ENCODE measurements around the gene SPINT2. TPM values are rescaled to one million over a fixed set of nuclear protein-coding genes. Genes with fewer than 3 reads are reported as not detected.
A peak's percentile ranks its signal among the peaks of the same experiment; 100 is the strongest.

The SPINT2 gene
- total RNA-seq, result 1.6 TPM

GRCh38 chr19:38264486-38265212 is at the start of gene SPINT2:
Gene SPINT2, plus strand, starts transcription at chr19:38264573. Its CDS starts 320 bp downstream, at chr19:38264893.
- H3K27ac ChIP-seq (ENCODE audit: low read depth, low read length), result no peak within 1 kb of the TSS
- H3K9ac ChIP-seq (ENCODE audit: low read depth in 1 of 3, low read length in 3 of 3), result peak within 1 kb of the TSS in 1 of 3 donors; percentile 40
- peaks cover 15 to 22% (median 19%) of the 10 kb centered on the region in 3 donors for H3K27me3 ChIP-seq (ENCODE audit: control insufficient read depth in 3 of 3, insufficient read depth in 3 of 3, low read length in 3 of 3)
- no peaks in the 10 kb centered on the region for H3K9me3 ChIP-seq (ENCODE audit: control insufficient read depth in 3 of 3, low read length in 3 of 3)
- H3K4me1 ChIP-seq (ENCODE audit: control insufficient read depth in 3 of 3, insufficient read depth in 3 of 3, low read length in 3 of 3), result peaks cover 0 to 10% (median 10%) of the 10 kb centered on the region in 3 donors
- H3K36me3 ChIP-seq (ENCODE audit: control insufficient read depth in 3 of 3, insufficient read depth in 3 of 3, low read length in 3 of 3), result no peaks in the 10 kb centered on the region
- H3K4me3 ChIP-seq (ENCODE audit: low read length in 3 of 3), result peak within 1 kb of the TSS; percentile 43 to 65 (median 58)

GRCh38 chr19:38216785-38217641 is 47.4 kb upstream of the SPINT2 start:
- Histone ChIP-seq H3K27ac (ENCODE audit: low read depth, low read length) (no peak overlapping the region), H3K4me3 (ENCODE audit: low read length in 3 of 3) (no peak overlapping the region), H3K9me3 (ENCODE audit: control insufficient read depth in 3 of 3, low read length in 3 of 3) (no peaks in the 10 kb centered on the region), H3K36me3 (ENCODE audit: control insufficient read depth in 3 of 3, insufficient read depth in 3 of 3, low read length in 3 of 3) (no peaks in the 10 kb centered on the region), H3K27me3 (ENCODE audit: control insufficient read depth in 3 of 3, insufficient read depth in 3 of 3, low read length in 3 of 3) (peaks cover 5 to 34% (median 20%) of the 10 kb centered on the region in 3 donors), H3K9ac (ENCODE audit: low read depth in 1 of 3, low read length in 3 of 3) (no peak overlapping the region), H3K4me1 (ENCODE audit: control insufficient read depth in 3 of 3, insufficient read depth in 3 of 3, low read length in 3 of 3) (no peaks in the 10 kb centered on the region)

- Histone ChIP-seq H3K9me3 (ENCODE audit: control insufficient read depth in 3 of 3, low read length in 3 of 3) (no peaks in the 10 kb centered on the region), H3K9ac (ENCODE audit: low read depth in 1 of 3, low read length in 3 of 3) (no peak overlapping the region), H3K27ac (ENCODE audit: low read depth, low read length) (no peak overlapping the region), H3K27me3 (ENCODE audit: control insufficient read depth in 3 of 3, insufficient read depth in 3 of 3, low read length in 3 of 3) (peaks cover 8 to 45% (median 28%) of the 10 kb centered on the region in 3 donors), H3K4me3 (ENCODE audit: low read length in 3 of 3) (no peak overlapping the region), H3K4me1 (ENCODE audit: control insufficient read depth in 3 of 3, insufficient read depth in 3 of 3, low read length in 3 of 3) (no peaks in the 10 kb centered on the region), H3K36me3 (ENCODE audit: control insufficient read depth in 3 of 3, insufficient read depth in 3 of 3, low read length in 3 of 3) (no peaks in the 10 kb centered on the region)
These were observed 46.2 kb upstream of the SPINT2 start for GRCh38 chr19:38218204-38218603.

- H3K27ac ChIP-seq (ENCODE audit: low read depth, low read length), result no peak overlapping the region
- no peaks in the 10 kb centered on the region for H3K9me3 ChIP-seq (ENCODE audit: control insufficient read depth in 3 of 3, low read length in 3 of 3)
- H3K36me3 ChIP-seq (ENCODE audit: control insufficient read depth in 3 of 3, insufficient read depth in 3 of 3, low read length in 3 of 3), result no peaks in the 10 kb centered on the region
- peaks cover 0 to 5% (median 0%) of the 10 kb centered on the region in 3 donors for H3K4me1 ChIP-seq (ENCODE audit: control insufficient read depth in 3 of 3, insufficient read depth in 3 of 3, low read length in 3 of 3)
- no peak overlapping the region for H3K9ac ChIP-seq (ENCODE audit: low read depth in 1 of 3, low read length in 3 of 3)
- H3K4me3 ChIP-seq (ENCODE audit: low read length in 3 of 3), result no peak overlapping the region
- peaks cover 10 to 43% (median 30%) of the 10 kb centered on the region in 3 donors for H3K27me3 ChIP-seq (ENCODE audit: control insufficient read depth in 3 of 3, insufficient read depth in 3 of 3, low read length in 3 of 3)
These were observed 45.2 kb upstream of the SPINT2 start for GRCh38 chr19:38219221-38219620.

- Histone ChIP-seq H3K27me3 (ENCODE audit: control insufficient read depth in 3 of 3, insufficient read depth in 3 of 3, low read length in 3 of 3) (peaks cover 12 to 43% (median 43%) of the 10 kb centered on the region in 3 donors), H3K4me1 (ENCODE audit: control insufficient read depth in 3 of 3, insufficient read depth in 3 of 3, low read length in 3 of 3) (peaks cover 0 to 7% (median 0%) of the 10 kb centered on the region in 3 donors), H3K36me3 (ENCODE audit: control insufficient read depth in 3 of 3, insufficient read depth in 3 of 3, low read length in 3 of 3) (no peaks in the 10 kb centered on the region), H3K4me3 (ENCODE audit: low read length in 3 of 3) (no peak overlapping the region), H3K27ac (ENCODE audit: low read depth, low read length) (no peak overlapping the region), H3K9me3 (ENCODE audit: control insufficient read depth in 3 of 3, low read length in 3 of 3) (no peaks in the 10 kb centered on the region), H3K9ac (ENCODE audit: low read depth in 1 of 3, low read length in 3 of 3) (no peak overlapping the region)
These were observed 43.0 kb upstream of the SPINT2 start for GRCh38 chr19:38221421-38221820.

- Histone ChIP-seq H3K9ac (ENCODE audit: low read depth in 1 of 3, low read length in 3 of 3) (no peak overlapping the region), H3K27me3 (ENCODE audit: control insufficient read depth in 3 of 3, insufficient read depth in 3 of 3, low read length in 3 of 3) (peaks cover 15 to 48% (median 44%) of the 10 kb centered on the region in 3 donors), H3K27ac (ENCODE audit: low read depth, low read length) (no peak overlapping the region), H3K9me3 (ENCODE audit: control insufficient read depth in 3 of 3, low read length in 3 of 3) (no peaks in the 10 kb centered on the region), H3K36me3 (ENCODE audit: control insufficient read depth in 3 of 3, insufficient read depth in 3 of 3, low read length in 3 of 3) (no peaks in the 10 kb centered on the region), H3K4me1 (ENCODE audit: control insufficient read depth in 3 of 3, insufficient read depth in 3 of 3, low read length in 3 of 3) (peaks cover 0 to 7% (median 0%) of the 10 kb centered on the region in 3 donors), H3K4me3 (ENCODE audit: low read length in 3 of 3) (no peak overlapping the region)
These were observed 42.2 kb upstream of the SPINT2 start for GRCh38 chr19:38221919-38222830.

GRCh38 chr19:38223119-38223523 is 41.3 kb upstream of the SPINT2 start:
- H3K4me3 ChIP-seq (ENCODE audit: low read length in 3 of 3), result no peak overlapping the region
- H3K4me1 ChIP-seq (ENCODE audit: control insufficient read depth in 3 of 3, insufficient read depth in 3 of 3, low read length in 3 of 3), result peaks cover 0 to 9% (median 0%) of the 10 kb centered on the region in 3 donors
- H3K36me3 ChIP-seq (ENCODE audit: control insufficient read depth in 3 of 3, insufficient read depth in 3 of 3, low read length in 3 of 3), result no peaks in the 10 kb centered on the region
- H3K9ac ChIP-seq (ENCODE audit: low read depth in 1 of 3, low read length in 3 of 3), result no peak overlapping the region
- no peaks in the 10 kb centered on the region for H3K9me3 ChIP-seq (ENCODE audit: control insufficient read depth in 3 of 3, low read length in 3 of 3)
- H3K27me3 ChIP-seq (ENCODE audit: control insufficient read depth in 3 of 3, insufficient read depth in 3 of 3, low read length in 3 of 3), result peaks cover 24 to 57% (median 53%) of the 10 kb centered on the region in 3 donors
- no peak overlapping the region for H3K27ac ChIP-seq (ENCODE audit: low read depth, low read length)

- no peak overlapping the region for H3K9ac ChIP-seq (ENCODE audit: low read depth in 1 of 3, low read length in 3 of 3)
- no peaks in the 10 kb centered on the region for H3K9me3 ChIP-seq (ENCODE audit: control insufficient read depth in 3 of 3, low read length in 3 of 3)
- H3K4me3 ChIP-seq (ENCODE audit: low read length in 3 of 3), result peak overlapping the region in 1 of 3 donors; percentile 42
- H3K27ac ChIP-seq (ENCODE audit: low read depth, low read length), result no peak overlapping the region
- peaks cover 0 to 10% (median 2%) of the 10 kb centered on the region in 3 donors for H3K4me1 ChIP-seq (ENCODE audit: control insufficient read depth in 3 of 3, insufficient read depth in 3 of 3, low read length in 3 of 3)
- peaks cover 26 to 58% (median 55%) of the 10 kb centered on the region in 3 donors for H3K27me3 ChIP-seq (ENCODE audit: control insufficient read depth in 3 of 3, insufficient read depth in 3 of 3, low read length in 3 of 3)
- H3K36me3 ChIP-seq (ENCODE audit: control insufficient read depth in 3 of 3, insufficient read depth in 3 of 3, low read length in 3 of 3), result no peaks in the 10 kb centered on the region
These were observed 40.8 kb upstream of the SPINT2 start for GRCh38 chr19:38223617-38224013.
